GM13977 (cell line): ENCODE results near the gene TLE1.

Source experiments
- DNase-seq: peaks from one replicate; pipeline ENCODE4 v3.0.0; 2012; ENCODE audit warnings: low spot score
- in situ Hi-C: fragments of 300-500 bp; cut with MboI; formaldehyde crosslinking; loops from one replicate; pipeline ENCODE4 v1.12.0; 2022; ENCODE audit warnings: low sequenced_read_pairs, low pct_unique_long_range_greater_than_20kb, mixed read lengths, inconsistent platforms; ENCODE audit not compliant: unreplicated experiment
- TF ChIP-seq, protein P1 (sequence below): IDR thresholded peaks from 2 replicates; pipeline ENCODE4 v1.5.1; 2012; ENCODE audit warnings: mild to moderate bottlenecking, control low read depth; ENCODE audit not compliant: insufficient read depth; ENCODE audit errors: extremely low read depth, missing control alignments

TLE1 gene

DNA sequence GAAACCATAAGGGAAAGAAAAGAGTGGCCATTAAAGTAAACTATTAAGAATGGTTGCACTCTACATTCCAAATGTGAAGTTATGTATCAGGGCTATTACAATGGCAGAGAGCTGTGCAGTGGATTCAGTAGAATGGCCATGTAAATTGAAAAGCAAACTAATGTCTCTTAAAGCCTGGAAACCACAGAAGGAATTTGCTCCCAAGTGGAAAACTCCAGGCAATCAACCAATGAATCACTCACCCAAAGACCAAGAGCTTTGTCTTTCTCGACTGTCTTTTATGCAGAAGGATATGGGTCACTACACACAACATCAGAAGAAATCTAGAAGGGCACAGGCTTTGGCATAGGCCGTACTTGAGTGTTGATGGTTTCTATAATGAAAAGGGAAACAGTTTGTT, 114.9 kb downstream of the TLE1 start:
- in situ Hi-C loops = no loop called here
- TF ChIP-seq, protein P1, sequence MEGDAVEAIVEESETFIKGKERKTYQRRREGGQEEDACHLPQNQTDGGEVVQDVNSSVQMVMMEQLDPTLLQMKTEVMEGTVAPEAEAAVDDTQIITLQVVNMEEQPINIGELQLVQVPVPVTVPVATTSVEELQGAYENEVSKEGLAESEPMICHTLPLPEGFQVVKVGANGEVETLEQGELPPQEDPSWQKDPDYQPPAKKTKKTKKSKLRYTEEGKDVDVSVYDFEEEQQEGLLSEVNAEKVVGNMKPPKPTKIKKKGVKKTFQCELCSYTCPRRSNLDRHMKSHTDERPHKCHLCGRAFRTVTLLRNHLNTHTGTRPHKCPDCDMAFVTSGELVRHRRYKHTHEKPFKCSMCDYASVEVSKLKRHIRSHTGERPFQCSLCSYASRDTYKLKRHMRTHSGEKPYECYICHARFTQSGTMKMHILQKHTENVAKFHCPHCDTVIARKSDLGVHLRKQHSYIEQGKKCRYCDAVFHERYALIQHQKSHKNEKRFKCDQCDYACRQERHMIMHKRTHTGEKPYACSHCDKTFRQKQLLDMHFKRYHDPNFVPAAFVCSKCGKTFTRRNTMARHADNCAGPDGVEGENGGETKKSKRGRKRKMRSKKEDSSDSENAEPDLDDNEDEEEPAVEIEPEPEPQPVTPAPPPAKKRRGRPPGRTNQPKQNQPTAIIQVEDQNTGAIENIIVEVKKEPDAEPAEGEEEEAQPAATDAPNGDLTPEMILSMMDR = no peak
- no peak for DNase-seq

DNA sequence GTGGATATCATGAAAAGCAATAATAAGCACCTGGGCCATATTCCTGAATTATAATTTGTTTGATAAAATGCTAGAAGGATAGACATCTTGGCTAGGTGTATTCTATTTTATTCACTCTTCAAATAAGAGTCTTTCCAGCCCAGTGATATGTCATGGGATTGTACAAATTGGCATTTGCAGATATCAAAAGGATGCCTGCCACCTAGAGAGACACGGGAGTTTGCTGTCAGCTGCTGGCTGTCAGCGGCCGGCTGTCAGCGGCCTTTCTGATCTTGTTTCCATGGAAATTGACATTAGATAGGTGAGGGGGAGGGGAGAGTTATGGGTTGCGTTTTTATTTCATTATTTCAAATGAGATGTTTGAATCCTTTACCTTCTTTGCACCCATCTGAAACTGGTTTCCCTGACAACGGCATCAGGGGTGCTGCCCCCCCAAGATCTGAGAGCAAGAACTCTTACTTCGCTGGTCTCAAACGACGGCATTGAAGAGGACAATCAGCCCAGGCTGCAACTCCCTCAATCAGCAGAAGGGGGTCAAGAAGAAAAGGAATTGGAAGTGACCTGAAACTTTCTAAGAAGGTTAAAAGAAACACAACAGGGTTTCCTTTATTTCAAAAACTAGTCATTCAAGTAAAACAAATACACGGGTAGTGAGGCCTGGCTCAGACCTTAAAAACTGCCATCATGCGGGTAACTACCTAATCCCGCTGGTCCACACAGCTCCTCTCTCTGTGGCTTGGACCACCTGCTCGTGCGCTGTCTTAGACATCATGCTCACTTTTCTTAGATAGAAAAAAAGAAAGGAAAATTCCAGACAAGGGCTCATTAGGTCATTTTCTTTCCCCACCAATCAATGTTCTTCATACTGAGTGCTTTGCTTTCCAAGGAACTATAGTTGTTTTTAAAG, 115.7 kb downstream of the TLE1 start:
- in situ Hi-C loops = no loop called here
- DNase-seq = no peak
- TF ChIP-seq, protein P1 = no peak

DNA sequence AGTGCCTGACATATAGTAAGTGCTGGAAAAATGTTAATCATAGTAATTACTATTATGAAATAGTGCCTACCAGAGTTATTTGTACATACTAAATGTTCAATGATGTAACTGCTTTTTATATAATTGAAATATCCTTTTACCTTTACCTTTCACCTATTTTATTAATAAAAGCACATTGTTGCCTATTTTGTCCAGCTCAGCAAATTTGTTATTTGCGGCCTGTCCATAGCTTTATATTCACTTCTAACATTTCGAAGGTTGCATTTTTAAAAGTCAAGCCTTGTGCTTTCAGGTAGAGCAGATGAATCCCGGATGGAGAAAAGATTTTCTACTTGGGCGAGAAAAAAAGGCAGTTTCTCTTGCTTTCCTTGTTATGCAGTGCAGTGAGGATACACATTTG, 119.3 kb downstream of the TLE1 start:
- TF ChIP-seq, protein P1 = no peak
- in situ Hi-C loops = no loop called here
- DNase-seq = no peak

DNA sequence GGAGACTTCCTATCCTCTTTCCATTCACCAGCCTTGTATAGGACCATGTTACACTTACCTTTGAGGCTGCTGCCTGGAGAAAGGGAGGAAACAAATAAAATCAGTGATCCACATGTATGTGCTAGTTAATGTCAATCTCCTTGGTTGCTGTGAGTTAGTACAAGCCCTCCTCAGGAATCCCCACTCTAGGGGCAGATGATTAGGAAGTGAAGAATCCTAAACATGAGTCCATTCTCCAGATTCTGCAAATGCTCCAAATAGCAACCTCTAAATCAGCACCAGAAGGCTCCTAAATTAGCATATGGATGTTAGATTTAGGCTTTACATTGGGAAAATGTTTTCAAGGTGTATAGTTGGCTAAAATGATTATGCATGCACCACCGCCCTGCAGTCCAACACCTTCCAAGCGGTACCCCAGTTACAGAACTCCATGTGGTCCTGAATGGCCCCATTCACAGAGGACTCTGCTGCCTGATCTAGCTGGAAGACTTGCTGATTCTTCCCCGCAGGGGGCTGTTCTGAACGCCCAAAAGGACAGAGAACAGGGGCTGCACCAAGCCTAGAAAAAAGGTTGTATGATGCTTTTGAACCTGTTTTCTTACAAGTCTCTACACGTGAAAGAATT, 123.2 kb downstream of the TLE1 start:
- in situ Hi-C loops = no loop called here
- DNase-seq = no peak
- TF ChIP-seq, protein P1 = no peak

DNA sequence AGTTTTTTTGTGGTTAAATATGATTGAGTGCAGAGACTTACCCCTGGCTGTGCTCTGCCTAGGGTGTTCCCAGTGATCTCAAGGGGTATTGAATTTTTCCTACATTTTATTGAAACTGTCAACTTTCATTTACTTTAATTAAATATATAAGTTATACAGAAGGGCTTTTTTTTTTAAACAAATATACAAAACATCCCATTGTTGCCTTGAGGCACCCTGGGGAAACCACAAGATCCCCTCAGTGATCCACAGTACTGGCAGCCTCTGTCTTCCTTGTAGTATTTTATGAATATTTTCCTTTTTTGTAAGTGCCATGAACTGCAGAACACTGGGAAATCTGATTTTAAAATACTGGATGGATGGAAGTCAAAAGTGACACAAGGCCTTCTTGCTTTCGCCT, 123.7 kb downstream of the TLE1 start:
- in situ Hi-C loops = no loop called here
- TF ChIP-seq, protein P1 = no peak
- no peak for DNase-seq

DNA sequence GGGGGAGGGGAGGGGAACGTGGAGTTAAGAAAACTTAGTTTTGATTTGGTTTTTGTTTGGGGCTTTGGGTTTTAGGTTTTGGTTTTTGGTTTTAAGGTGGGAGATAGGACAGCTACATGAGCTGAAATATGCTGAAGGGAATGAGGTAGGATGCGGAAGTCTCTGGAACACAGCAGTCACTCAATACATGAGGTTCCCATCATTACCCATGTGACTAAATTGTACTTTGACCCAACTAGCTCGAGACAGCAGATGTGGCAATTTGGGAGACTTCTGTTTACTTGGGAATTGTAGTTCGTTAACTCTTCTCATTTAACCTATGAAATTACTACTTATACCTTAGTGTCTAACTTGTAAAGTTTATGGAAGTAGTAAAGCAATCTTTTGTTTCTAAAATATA, 124.2 kb downstream of the TLE1 start:
- no peak for DNase-seq
- in situ Hi-C loops = no loop called here
- TF ChIP-seq, protein P1 = no peak
